ENCODE data around the gene USP19.

USP19 gene

GRCh38 chr3:49093853-49094767, 26.5 kb downstream of the USP19 start, which contains the start of gene QRICH1:
Gene QRICH1, minus strand, starts transcription at chr3:49094071. Its CDS starts 17,054 bp downstream, at chr3:49077017.
- DNase-seq (ENCODE audit: low spot score): peak; percentile 94
- in situ Hi-C loops (cut with MboI; ENCODE audit: low sequenced_read_pairs, unreplicated experiment): no loop called here
- peak; percentile 27 for TF ChIP-seq CTCF (IDR thresholded peaks at IDR 0.05; ENCODE audit: borderline replicate concordance, control extremely low read depth, extremely low read depth, insufficient read depth, missing control alignments)

DNA sequence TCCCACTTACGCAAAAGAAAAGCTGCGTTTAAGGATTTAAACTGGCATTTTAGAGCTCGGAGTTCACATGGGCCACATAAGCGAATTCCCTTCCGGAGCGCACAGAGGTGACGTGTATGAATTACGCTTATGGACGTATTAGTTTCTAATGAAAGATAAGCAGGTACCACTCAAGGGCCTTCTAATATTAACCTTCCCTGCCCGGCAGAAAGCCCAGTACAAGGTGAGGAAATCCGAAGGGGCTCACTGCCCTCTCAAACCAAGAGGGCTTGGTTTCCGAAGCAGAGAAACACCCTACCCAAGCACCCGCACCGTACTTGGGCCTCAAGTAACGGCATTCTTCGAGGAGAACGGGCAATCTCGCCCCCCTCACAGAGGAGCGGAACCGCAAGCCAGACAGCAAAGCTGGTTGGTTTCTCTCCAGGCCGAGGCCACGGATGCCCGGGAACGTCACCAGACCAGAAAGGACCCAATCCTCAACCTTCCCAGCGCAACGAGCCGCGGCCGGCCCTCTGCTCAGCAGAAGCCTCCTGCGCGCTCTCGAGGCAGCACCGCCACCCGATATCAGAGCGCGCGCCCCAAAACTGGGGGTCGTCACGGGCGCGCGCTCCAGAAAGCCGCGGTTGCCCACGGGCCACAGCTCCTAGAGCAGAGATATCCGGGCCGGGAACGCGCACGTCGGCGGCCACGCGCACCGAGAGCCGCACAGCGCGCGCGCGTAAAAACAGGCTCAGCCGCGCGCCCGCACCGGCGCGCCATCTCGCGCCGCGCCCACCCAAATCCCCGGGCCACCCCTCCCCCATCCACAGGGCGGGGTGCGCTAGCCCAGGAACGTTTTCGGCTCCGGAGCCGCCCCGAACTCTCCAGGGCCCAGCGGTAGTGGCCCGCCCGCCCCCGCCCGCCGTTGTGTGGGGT, 27.4 kb downstream of the USP19 start:
- TF ChIP-seq CTCF (IDR thresholded peaks at IDR 0.05; ENCODE audit: borderline replicate concordance, control extremely low read depth, extremely low read depth, insufficient read depth, missing control alignments): no peak
- in situ Hi-C loops (cut with MboI; ENCODE audit: low sequenced_read_pairs, unreplicated experiment): no loop called here
- peak; percentile 82 for DNase-seq (ENCODE audit: low spot score)

DNA sequence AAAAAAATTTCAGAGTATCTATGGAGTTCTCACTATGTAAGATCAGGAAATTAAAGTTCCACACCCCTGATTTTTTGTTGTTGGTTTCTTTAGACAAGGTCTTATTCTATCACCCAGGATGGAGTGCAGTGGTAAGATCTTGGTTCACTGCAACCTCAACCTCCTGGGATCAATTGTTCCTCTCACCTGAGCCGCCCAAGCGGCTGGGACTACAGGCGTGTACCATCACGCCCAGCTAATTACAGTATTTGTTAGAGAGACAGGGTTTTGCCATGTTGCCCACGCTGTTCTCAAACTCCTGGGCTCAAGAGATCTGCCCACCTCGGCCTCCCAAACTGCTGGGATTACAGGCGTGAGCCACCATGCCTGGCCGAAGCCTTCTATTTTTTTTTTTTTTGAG, 39.2 kb downstream of the USP19 start:
- no peak for TF ChIP-seq CTCF (IDR thresholded peaks at IDR 0.05; ENCODE audit: borderline replicate concordance, control extremely low read depth, extremely low read depth, insufficient read depth, missing control alignments)
- in situ Hi-C loops (cut with MboI; ENCODE audit: low sequenced_read_pairs, unreplicated experiment): no loop called here
- DNase-seq (ENCODE audit: low spot score): no peak

DNA sequence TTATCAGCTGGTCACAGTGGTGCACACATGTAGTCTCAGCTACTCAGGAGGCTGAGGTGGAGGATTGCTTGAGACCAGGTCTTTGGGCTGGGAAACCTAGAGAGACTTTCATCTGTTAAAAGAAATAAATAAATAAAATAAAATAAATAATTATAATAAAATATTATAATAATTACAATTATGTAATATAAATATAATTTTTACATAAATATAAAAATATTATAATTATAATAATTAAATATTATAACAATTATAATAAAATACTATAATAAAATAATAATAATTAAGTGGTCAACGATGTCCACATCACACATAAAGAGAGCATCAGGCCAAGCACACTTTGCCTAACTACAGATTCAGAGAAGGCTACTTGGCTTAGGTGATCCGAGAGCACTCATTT, 41.4 kb downstream of the USP19 start:
- DNase-seq (ENCODE audit: low spot score): no peak
- TF ChIP-seq CTCF (IDR thresholded peaks at IDR 0.05; ENCODE audit: borderline replicate concordance, control extremely low read depth, extremely low read depth, insufficient read depth, missing control alignments): no peak
- in situ Hi-C loops (cut with MboI; ENCODE audit: low sequenced_read_pairs, unreplicated experiment): no loop called here

DNA sequence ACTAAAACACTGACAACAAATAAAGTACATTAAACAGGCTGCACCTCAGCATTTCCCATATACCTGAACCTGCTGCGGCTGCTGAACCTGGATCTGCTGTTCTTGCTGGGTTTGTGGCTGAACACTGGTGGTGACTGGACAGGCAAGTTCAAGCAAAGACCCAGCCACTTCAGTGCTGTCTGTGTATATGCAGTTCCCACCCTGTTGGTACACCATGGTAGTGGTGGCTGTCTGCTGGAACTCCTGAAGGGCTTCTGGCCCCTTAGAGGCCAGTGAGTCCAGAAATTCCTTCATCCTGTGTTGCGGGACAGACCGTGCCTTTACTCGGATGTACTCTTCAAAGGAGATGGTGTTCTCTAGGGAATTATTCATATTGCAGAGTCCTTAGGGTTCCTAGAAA, 44.0 kb downstream of the USP19 start:
- TF ChIP-seq CTCF (IDR thresholded peaks at IDR 0.05; ENCODE audit: borderline replicate concordance, control extremely low read depth, extremely low read depth, insufficient read depth, missing control alignments): no peak

DNA sequence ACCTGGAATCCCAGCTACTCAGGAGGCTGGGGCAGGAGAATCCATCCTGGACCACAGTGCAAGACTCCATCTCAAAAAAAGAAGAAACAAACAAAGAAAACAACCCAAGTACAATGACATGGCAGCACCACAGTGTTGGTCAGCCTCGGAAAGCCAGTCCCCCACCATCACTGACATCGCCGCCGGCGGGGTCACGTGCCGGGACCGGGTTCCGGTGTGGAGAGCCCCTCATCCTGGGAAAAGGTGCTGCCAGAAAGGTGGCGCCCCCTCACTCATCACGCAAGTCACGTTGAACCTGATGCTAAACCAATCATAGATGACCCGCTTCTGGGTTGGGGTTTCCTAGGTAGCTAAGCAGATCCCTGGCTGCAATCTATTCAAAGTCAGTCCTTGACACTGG, 44.5 kb downstream of the USP19 start:
- in situ Hi-C loops (cut with MboI; ENCODE audit: low sequenced_read_pairs, unreplicated experiment): no loop called here
- TF ChIP-seq CTCF (IDR thresholded peaks at IDR 0.05; ENCODE audit: borderline replicate concordance, control extremely low read depth, extremely low read depth, insufficient read depth, missing control alignments): no peak
- DNase-seq (ENCODE audit: low spot score): no peak

More for the DNA sequence above, 44.0 kb downstream of the USP19 start:
- no peak for DNase-seq (ENCODE audit: low spot score)
- in situ Hi-C loops (cut with MboI; ENCODE audit: low sequenced_read_pairs, unreplicated experiment): no loop called here

All from GM13976 (cell line).